ENCODE results near the gene CNPY4. TPM values are rescaled to one million over a fixed set of nuclear protein-coding genes. Genes with fewer than 3 reads are reported as not detected.

Gene CNPY4
- total and polyA plus RNA-seq, 10 of the 15 experiments (the other 5 are each of a cell fraction or from before 2014, with no cell fraction given) = 2.5 to 9.2 (median 6.8) TPM

- TF ChIP-seq CEBPZ (IDR thresholded peaks at IDR 0.05; ENCODE audit: low read depth, low read length) = no peak
- no peak for TF ChIP-seq TCF7 (IDR thresholded peaks at IDR 0.05; ENCODE audit: borderline replicate concordance)
- TF ChIP-seq TARDBP (IDR thresholded peaks at IDR 0.05; ENCODE audit: borderline replicate concordance) = no peak
- no peak for TF ChIP-seq SUPT20H (IDR thresholded peaks at IDR 0.05; ENCODE audit: borderline replicate concordance, control insufficient read depth, low read depth, low read length)
- TF ChIP-seq RELB (IDR thresholded peaks at IDR 0.05; ENCODE audit: low read depth) = peak; percentile 98
- TF ChIP-seq IKZF1 (conservative IDR thresholded peaks at IDR 0.05) = peak; percentile 72
- no peak for TF ChIP-seq CBX5 (IDR thresholded peaks at IDR 0.05; ENCODE audit: low read depth)
- TF ChIP-seq POLR2AphosphoS5 (IDR thresholded peaks at IDR 0.05; ENCODE audit: low read length) = peak; percentile 73; the same call in 1 of the 2 replicates
- peak; percentile 73 for TF ChIP-seq KLF5 (IDR thresholded peaks at IDR 0.05; ENCODE audit: partially characterized antibody)
- TF ChIP-seq ZZZ3 (IDR thresholded peaks at IDR 0.05; ENCODE audit: control insufficient read depth, insufficient read length, low read depth) = no peak
- TF ChIP-seq HDGF (IDR thresholded peaks at IDR 0.05) = no peak; the same call in 1 of the 2 replicates
- no peak for TF ChIP-seq CTCF (IDR thresholded peaks at IDR 0.05 in 2 of 3, conservative IDR thresholded peaks at IDR 0.05 in 1 of 3; ENCODE audit: control insufficient read depth in 2 of 3, extremely low read depth in 1 of 3, insufficient read depth in 1 of 3, low read depth in 3 of 3, low read length in 3 of 3)
- TF ChIP-seq FOXK2 (IDR thresholded peaks at IDR 0.05) = peak; percentile 84
- TF ChIP-seq JUNB (IDR thresholded peaks at IDR 0.05) = no peak
- no peak for TF ChIP-seq CREM (IDR thresholded peaks at IDR 0.05; ENCODE audit: low read depth)
- TF ChIP-seq ZNF274 (IDR thresholded peaks at IDR 0.05; ENCODE audit: insufficient read depth, insufficient read length) = no peak
- no peak for TF ChIP-seq ZNF24 (IDR thresholded peaks at IDR 0.05)
- TF ChIP-seq ZBTB4 (CRISPR knock-in tag; IDR thresholded peaks at IDR 0.05) = no peak
- no peak for TF ChIP-seq ZNF622 (IDR thresholded peaks at IDR 0.05)
- peak; percentile 94 for TF ChIP-seq RAD51 (IDR thresholded peaks at IDR 0.05)
- TF ChIP-seq NR2F1 (conservative IDR thresholded peaks at IDR 0.05) = peak; percentile 82
Measured at GRCh38 chr7:100119072-100119969, at the start of gene CNPY4, which contains the start of gene TAF6 (continued).

Measured in GM12878 (cell line).